Prostate gland (tissue), 2 donors: ENCODE measurements around the gene RFNG. TPM values are rescaled to one million over a fixed set of nuclear protein-coding genes. Genes with fewer than 3 reads are reported as not detected.
A peak's percentile ranks its signal among the peaks of the same experiment; 100 is the strongest.

Experiments used
- DNase-seq: peaks from one replicate; pipeline ENCODE4 v3.0.0-alpha.2; 2019; ENCODE audit warnings: low spot score
- H3K27ac ChIP-seq, 2 donors: fragments of 200-600 bp; sonication (generic); 2 replicates each; pipeline ENCODE4 v1.5.1; 2017 to 2019
- H3K27me3 ChIP-seq: fragments of 200-600 bp; sonication (generic); replicated peaks from 2 replicates; pipeline ENCODE4 v1.5.1; 2019; ENCODE audit not compliant: insufficient read depth
- H3K36me3 ChIP-seq, 2 donors: fragments of 200-600 bp; sonication (generic); 1 replicate in 1 of 2; 2 replicates in 1 of 2; pipeline versions ENCODE4 v1.5.1 to v1.8.1; 2017 to 2019
- H3K4me1 ChIP-seq: fragments of 200-600 bp; sonication (generic); replicated peaks from 2 replicates; pipeline ENCODE4 v1.5.1; 2019
- H3K4me3 ChIP-seq, 2 donors: fragments of 200-600 bp; sonication (generic); 2 replicates each; pipeline ENCODE4 v1.5.1; 2017 to 2019
- H3K9me3 ChIP-seq: fragments of 200-600 bp; sonication (generic); 2 replicates; pipeline ENCODE4 v1.5.1; 2017
- CTCF ChIP-seq, 4 experiments: fragments of 200-600 bp in 2 of 4; fragments of 450-650 bp in 2 of 4; sonication (generic) in 2 of 4; IDR thresholded peaks; 1 replicate in 3 of 4; 2 replicates in 1 of 4; pipeline ENCODE4 v1.5.1; 2016 to 2019; ENCODE audit warnings: antibody characterized with exemption in 4 of 4, mild to moderate bottlenecking in 2 of 4, moderate library complexity in 2 of 4
- POLR2A ChIP-seq: fragments of 450-650 bp; IDR thresholded peaks from one replicate; pipeline ENCODE4 v1.6.1; 2016; ENCODE audit warnings: antibody characterized with exemption, mild to moderate bottlenecking
- POLR2AphosphoS5 ChIP-seq: sonication (generic); formaldehyde crosslinking; IDR thresholded peaks from one replicate; pipeline ENCODE4 v1.6.1; 2017; ENCODE audit warnings: antibody characterized with exemption
- WGBS: methylation state at CpG from one replicate; pipeline ENCODE4 v1.1.5; 2018; 5-methylcytosine and 5-hydroxymethylcytosine counted together
- intact Hi-C: fragments of 100-400 bp; cut with DNase I; formaldehyde crosslinking; loops from one replicate; pipeline ENCODE4 v1.14.2; 2022
- total RNA-seq, 2 donors: library from RNA; depleted of rRNA; stranded (reverse); fragments of >200 nt; gene quantifications; one replicate each; pipeline ENCODE4 v1.1.0, GENCODE V29; 2016

The RFNG gene
- total RNA-seq, 2 donors from 2014 or later = 48.8 to 92.7 TPM

- intact Hi-C loops = no loop called here
Measured at GRCh38 chr17:82018152-82018988, 33.2 kb downstream of the RFNG start.

GRCh38 chr17:82017612-82018151 lies 33.9 kb downstream of the RFNG start:
- 84% methylated on average over 12 of the region's 13 CpGs for WGBS
- peaks cover 11% of the 10 kb centered on the region for H3K4me1 ChIP-seq
- no peak for TF ChIP-seq CTCF (IDR thresholded peaks at IDR 0.05)
- TF ChIP-seq POLR2A = no peak
- no peak for TF ChIP-seq POLR2AphosphoS5
- DNase-seq = no peak
- no peaks in the 10 kb centered on the region for H3K27me3 ChIP-seq
- no peaks in the 10 kb centered on the region for H3K9me3 ChIP-seq
- H3K4me3 ChIP-seq = no peak overlapping the region
- intact Hi-C loops = no loop called here
- no peak overlapping the region for H3K27ac ChIP-seq
- H3K36me3 ChIP-seq = no peaks in the 10 kb centered on the region

More at GRCh38 chr17:82018152-82018988, 33.2 kb downstream of the RFNG start:
- H3K9me3 ChIP-seq = no peaks in the 10 kb centered on the region
- no peak overlapping the region for H3K4me3 ChIP-seq
- peaks cover 11% of the 10 kb centered on the region for H3K4me1 ChIP-seq
- no peak overlapping the region for H3K27ac ChIP-seq
- no peak for TF ChIP-seq POLR2A
- no peak for TF ChIP-seq CTCF (IDR thresholded peaks at IDR 0.05)
- TF ChIP-seq POLR2AphosphoS5 = peak; percentile 21
- no peak for DNase-seq
- H3K36me3 ChIP-seq = no peaks in the 10 kb centered on the region
- 56% methylated on average over 19 of the region's 19 CpGs for WGBS
- H3K27me3 ChIP-seq = no peaks in the 10 kb centered on the region

- Histone ChIP-seq H3K27me3 (no peaks in the 10 kb centered on the region), H3K9me3 (no peaks in the 10 kb centered on the region), H3K27ac (no peak overlapping the region), H3K4me3 (no peak overlapping the region), H3K36me3 (no peaks in the 10 kb centered on the region), H3K4me1 (peaks cover 7% of the 10 kb centered on the region)
- WGBS = 90% methylated on average over 19 of the region's 24 CpGs
- TF ChIP-seq POLR2AphosphoS5 (no peak), POLR2A (no peak), CTCF (IDR thresholded peaks at IDR 0.05) (no peak)
- DNase-seq = no peak
- intact Hi-C loops = no loop called here
Measured at GRCh38 chr17:82016875-82017459, 34.6 kb downstream of the RFNG start.

GRCh38 chr17:82016061-82016874 lies 35.3 kb downstream of the RFNG start:
- peaks cover under 1% of the 10 kb centered on the region for H3K4me1 ChIP-seq
- H3K36me3 ChIP-seq = no peaks in the 10 kb centered on the region
- intact Hi-C loops = no loop called here
- DNase-seq = no peak
- H3K27ac ChIP-seq = no peak overlapping the region
- TF ChIP-seq POLR2A (no peak), CTCF (IDR thresholded peaks at IDR 0.05) (no peak), POLR2AphosphoS5 (no peak)
- H3K4me3 ChIP-seq = no peak overlapping the region
- no peaks in the 10 kb centered on the region for H3K9me3 ChIP-seq
- no peaks in the 10 kb centered on the region for H3K27me3 ChIP-seq
- 87% methylated on average over 28 of the region's 28 CpGs for WGBS
